ENCODE results near the gene HOXC10. TPM values are rescaled to one million over a fixed set of nuclear protein-coding genes. Genes with fewer than 3 reads are reported as not detected.

The HOXC10 gene
- total RNA-seq, 3 donors from 2014 or later (not counting 1 experiment from before 2014, with no cell fraction given) = not detected

GRCh38 chr12:54038871-54039414, 54.0 kb downstream of the HOXC10 start:
- no peaks in the 10 kb centered on the region for H3K36me3 ChIP-seq (ENCODE audit: control insufficient read depth, insufficient read depth, low read length)
- no peak overlapping the region for H3K4me3 Mint-ChIP-seq
- no peaks in the 10 kb centered on the region for H3K9me3 Mint-ChIP-seq
- no peak for TF ChIP-seq CTCF (IDR thresholded peaks at IDR 0.05)
- H3K27ac Mint-ChIP-seq = no peak overlapping the region
- no peak overlapping the region for H3K27ac ChIP-seq (ENCODE audit: low read length)
- H3K4me1 Mint-ChIP-seq = peaks cover 10 to 12% of the 10 kb centered on the region in 2 donors
- H3K27me3 Mint-ChIP-seq (ENCODE audit: low read depth in 2 of 2) = peaks cover 86% of the 10 kb centered on the region in 2 donors
- no peaks in the 10 kb centered on the region for H3K36me3 Mint-ChIP-seq
- H3K4me1 ChIP-seq (ENCODE audit: control insufficient read depth, insufficient read depth, low read length) = peaks cover 14% of the 10 kb centered on the region
- H3K4me3 ChIP-seq (ENCODE audit: low read length) = no peak overlapping the region
- ATAC-seq = no peak
- H3K27me3 ChIP-seq (ENCODE audit: control insufficient read depth, insufficient read depth, low read length) = peaks cover 79% of the 10 kb centered on the region
- 67% methylated on average over 9 of the region's 9 CpGs for WGBS (ENCODE audit: insufficient coverage)
- intact Hi-C loops (cut with micrococcal nuclease) = loop anchor here (10.0 kb wide), 1 partner anchor 46 kb away; no protein-coding TSS in a partner anchor
- H3K9me3 ChIP-seq (ENCODE audit: control insufficient read depth, insufficient read depth, low read length) = no peaks in the 10 kb centered on the region
- DNase-seq = no peak

GRCh38 chr12:54039417-54040147, 54.6 kb downstream of the HOXC10 start:
- H3K9me3 ChIP-seq (ENCODE audit: control insufficient read depth, insufficient read depth, low read length) = no peaks in the 10 kb centered on the region
- H3K27ac ChIP-seq (ENCODE audit: low read length) = no peak overlapping the region
- Mint-ChIP-seq H3K9me3 (no peaks in the 10 kb centered on the region), H3K27me3 (ENCODE audit: low read depth in 2 of 2) (peaks cover 87 to 88% of the 10 kb centered on the region in 2 donors), H3K4me3 (no peak overlapping the region), H3K27ac (no peak overlapping the region), H3K36me3 (no peaks in the 10 kb centered on the region), H3K4me1 (peaks cover 5 to 6% of the 10 kb centered on the region in 2 donors)
- no peak for DNase-seq
- H3K4me3 ChIP-seq (ENCODE audit: low read length) = no peak overlapping the region
- H3K27me3 ChIP-seq (ENCODE audit: control insufficient read depth, insufficient read depth, low read length) = peaks cover 80% of the 10 kb centered on the region
- intact Hi-C loops (cut with micrococcal nuclease) = loop anchor here (10.0 kb wide), 1 partner anchor 45 kb away; no protein-coding TSS in a partner anchor
- WGBS (ENCODE audit: insufficient coverage) = 35% methylated on average over 16 of the region's 16 CpGs
- peaks cover 9% of the 10 kb centered on the region for H3K4me1 ChIP-seq (ENCODE audit: control insufficient read depth, insufficient read depth, low read length)
- H3K36me3 ChIP-seq (ENCODE audit: control insufficient read depth, insufficient read depth, low read length) = no peaks in the 10 kb centered on the region
- no peak for TF ChIP-seq CTCF (IDR thresholded peaks at IDR 0.05)
- ATAC-seq = no peak

Other genes starting within 250 kb of the HOXC10 start
- gene CISTR, start 233.2 kb upstream of the HOXC10 start, total RNA-seq = not detected
- not detected for gene HOXC13, start 46.3 kb upstream of the HOXC10 start, total RNA-seq
- not detected for gene HOXC12, start 30.2 kb upstream of the HOXC10 start, total RNA-seq
- not detected for gene HOXC11, start 12.0 kb upstream of the HOXC10 start, total RNA-seq
- not detected for gene HOTAIR, start 10.2 kb upstream of the HOXC10 start, total RNA-seq
- gene HOXC9, start 15.0 kb downstream of the HOXC10 start, total RNA-seq = not detected
- gene HOXC8, start 23.8 kb downstream of the HOXC10 start, total RNA-seq = not detected
- not detected for gene HOXC6, start 43.3 kb downstream of the HOXC10 start, total RNA-seq
- gene HOXC5, start 47.9 kb downstream of the HOXC10 start, total RNA-seq = under 1 TPM in 1 of 3 donors, not detected in 2; 0.20 TPM
- gene HOXC4, start 68.7 kb downstream of the HOXC10 start, total RNA-seq = 1 to 10 TPM in 2 of 3 donors, under 1 TPM in 1; 0.95 to 3.2 (median 1.8) TPM
- gene SMUG1, start 203.8 kb downstream of the HOXC10 start, total RNA-seq = 10 to 100 TPM; 10.8 to 15.6 (median 12.3) TPM

Measured in natural killer cell (primary cell).